Measurements from ENCODE around the gene GPATCH2. TPM values are rescaled to one million over a fixed set of nuclear protein-coding genes. Genes with fewer than 3 reads are reported as not detected.
"Not testable (repeated sequence)": the region's sequence is repeated elsewhere in the genome, so short reads cannot be mapped to it uniquely, and the experiment has no call there.

The GPATCH2 gene
- total RNA-seq, 1 donor from 2014 or later: 11.3 TPM

DNA sequence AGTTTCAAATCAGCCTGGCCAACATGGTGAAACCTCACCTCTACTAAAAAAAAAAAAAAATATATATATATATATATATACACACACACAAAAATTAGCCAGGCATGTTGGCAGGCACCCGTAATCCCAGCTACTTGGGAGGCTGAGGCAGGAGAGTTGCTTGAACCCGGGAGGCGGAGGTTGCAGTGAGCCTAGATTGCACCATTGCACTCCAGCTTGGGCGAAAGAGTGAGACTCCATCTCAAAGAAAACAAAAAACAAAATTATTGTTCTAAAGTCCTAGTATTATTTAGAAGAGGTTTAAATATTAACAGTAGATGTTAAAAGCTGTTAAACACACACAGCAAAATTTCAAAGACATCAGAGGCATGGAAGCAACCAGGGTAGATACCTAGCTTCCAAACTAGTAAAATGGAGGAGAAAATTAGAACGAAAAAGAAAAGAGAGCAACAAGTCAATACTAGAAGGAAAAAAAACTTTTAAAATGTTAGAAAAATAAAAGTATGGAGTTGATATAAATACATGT is 46.5 kb downstream of the GPATCH2 start:
- intact Hi-C loops (cut with micrococcal nuclease): not testable (repeated sequence)

- intact Hi-C loops (cut with micrococcal nuclease): no loop called here
Measured at GRCh38 chr1:217577336-217577735, 53.6 kb downstream of the GPATCH2 start.

- intact Hi-C loops (cut with micrococcal nuclease): no loop called here
Measured at GRCh38 chr1:217574265-217574949, 56.5 kb downstream of the GPATCH2 start.

GRCh38 chr1:217569021-217569420 is 61.9 kb downstream of the GPATCH2 start:
- intact Hi-C loops (cut with micrococcal nuclease): no loop called here

DNA sequence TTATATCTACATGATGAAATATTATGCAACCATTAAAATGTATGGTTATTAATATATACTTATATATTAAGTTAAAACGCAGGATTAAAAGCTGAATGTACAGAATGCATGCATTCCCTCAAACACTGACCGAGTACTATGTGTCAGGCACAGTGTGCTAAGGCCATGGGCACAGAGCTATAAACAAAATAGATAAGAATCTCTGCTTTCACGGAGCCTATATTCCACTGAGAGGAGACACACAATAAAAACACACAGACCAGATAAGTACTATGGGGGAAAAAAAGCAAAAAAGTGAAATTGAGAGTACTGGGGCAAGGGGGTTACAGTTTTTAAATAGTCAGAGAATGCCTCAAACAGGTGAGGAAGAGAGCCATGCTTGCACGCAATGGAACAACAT is 62.7 kb downstream of the GPATCH2 start:
- intact Hi-C loops (cut with micrococcal nuclease): no loop called here

GRCh38 chr1:217564833-217565232 is 66.1 kb downstream of the GPATCH2 start:
- intact Hi-C loops (cut with micrococcal nuclease): no loop called here

- intact Hi-C loops (cut with micrococcal nuclease): no loop called here
Measured at GRCh38 chr1:217564207-217564606, 66.7 kb downstream of the GPATCH2 start.

DNA sequence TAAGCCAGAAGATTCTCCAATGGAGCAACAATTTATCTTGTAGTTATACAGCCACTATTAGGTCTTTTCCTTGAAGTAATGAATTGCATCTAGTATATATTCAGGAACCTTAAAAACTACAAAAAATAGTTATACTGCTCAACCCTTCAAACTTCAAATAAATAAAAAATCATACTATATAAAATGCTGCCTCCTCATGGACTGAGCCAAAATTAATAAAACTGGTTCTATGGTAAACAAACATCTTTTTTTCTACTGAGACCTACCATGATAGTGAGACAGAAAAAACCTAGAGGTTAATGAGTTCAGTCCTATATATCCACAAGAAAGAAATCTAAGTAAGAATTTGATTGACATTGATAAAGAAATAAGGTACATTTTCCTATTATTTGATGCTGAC is 67.7 kb downstream of the GPATCH2 start:
- intact Hi-C loops (cut with micrococcal nuclease): no loop called here

DNA sequence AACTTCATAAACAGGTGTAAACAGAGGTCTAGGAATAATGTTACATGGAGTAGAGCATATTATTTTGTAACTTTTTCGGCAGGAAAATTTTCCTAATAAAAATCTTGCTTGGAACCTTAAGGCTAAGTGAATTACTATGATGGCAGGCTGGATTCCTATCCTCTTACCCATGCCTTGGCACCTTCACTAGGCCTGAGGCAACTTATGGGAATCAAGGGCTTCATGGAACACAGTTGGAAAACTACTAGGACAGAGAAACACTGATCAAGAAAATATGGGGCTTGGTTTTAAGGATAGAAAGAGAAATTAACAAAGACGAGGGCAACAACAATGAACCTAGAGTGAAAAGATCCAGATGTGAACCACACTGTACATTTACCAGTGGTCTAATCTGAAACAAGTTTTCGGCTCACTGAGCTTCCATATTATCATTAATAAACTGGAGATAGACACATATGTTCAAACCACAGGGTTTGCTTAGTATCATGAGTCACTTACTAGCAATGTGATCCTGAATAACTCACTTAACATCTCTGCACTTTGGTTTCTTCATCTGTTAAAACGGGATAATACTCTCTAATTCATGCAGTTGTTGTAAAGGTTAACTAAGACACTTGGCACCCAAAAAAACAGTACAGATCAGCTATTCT is 68.5 kb downstream of the GPATCH2 start:
- intact Hi-C loops (cut with micrococcal nuclease): no loop called here

DNA sequence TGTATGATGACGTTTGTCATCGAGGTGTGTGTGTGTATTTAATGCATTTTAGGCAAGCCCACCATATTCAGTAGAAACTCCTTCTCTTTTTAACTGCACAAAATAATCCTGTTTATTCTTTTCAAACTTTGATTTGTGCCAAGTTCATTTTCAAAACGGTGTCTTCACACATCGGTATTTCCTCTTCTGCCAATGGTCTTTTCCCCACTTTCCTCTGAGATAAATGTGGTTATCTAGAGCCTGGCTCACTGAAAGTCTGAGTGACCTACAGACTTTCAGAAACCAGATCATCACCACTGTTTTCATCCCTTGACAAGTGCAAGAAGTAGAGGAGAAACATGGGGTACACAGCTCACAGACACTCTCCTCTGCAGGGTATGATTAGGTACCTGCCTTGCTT is 69.4 kb downstream of the GPATCH2 start:
- intact Hi-C loops (cut with micrococcal nuclease): no loop called here

GRCh38 chr1:217554849-217555248 is 76.0 kb downstream of the GPATCH2 start:
- intact Hi-C loops (cut with micrococcal nuclease): no loop called here

- intact Hi-C loops (cut with micrococcal nuclease): no loop called here
Measured at GRCh38 chr1:217553949-217554509, 76.9 kb downstream of the GPATCH2 start.

- intact Hi-C loops (cut with micrococcal nuclease): no loop called here
Measured at GRCh38 chr1:217552339-217552951, 78.4 kb downstream of the GPATCH2 start.

DNA sequence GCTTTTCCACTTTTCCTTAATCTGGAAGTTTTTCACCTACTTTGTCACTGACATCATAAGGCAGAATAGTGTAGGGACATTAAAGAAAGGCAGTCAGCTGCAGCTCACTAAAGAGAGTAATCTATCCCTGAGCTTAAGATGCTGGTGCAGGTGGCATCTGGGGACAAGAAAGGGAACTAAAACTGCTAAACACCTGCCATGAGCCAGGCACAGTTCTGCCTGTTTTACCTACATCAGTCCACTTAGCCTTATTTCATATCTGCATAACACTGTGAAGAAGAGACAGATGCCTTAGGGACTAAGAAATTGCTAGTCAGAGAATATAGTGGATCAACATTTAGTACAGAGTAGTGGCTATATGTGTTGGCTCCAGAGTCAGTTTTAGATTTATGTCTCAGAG is 88.1 kb downstream of the GPATCH2 start:
- intact Hi-C loops (cut with micrococcal nuclease): no loop called here

GRCh38 chr1:217542136-217542777 is 88.6 kb downstream of the GPATCH2 start:
- intact Hi-C loops (cut with micrococcal nuclease): no loop called here

GRCh38 chr1:217540321-217540720 is 90.6 kb downstream of the GPATCH2 start:
- intact Hi-C loops (cut with micrococcal nuclease): no loop called here

DNA sequence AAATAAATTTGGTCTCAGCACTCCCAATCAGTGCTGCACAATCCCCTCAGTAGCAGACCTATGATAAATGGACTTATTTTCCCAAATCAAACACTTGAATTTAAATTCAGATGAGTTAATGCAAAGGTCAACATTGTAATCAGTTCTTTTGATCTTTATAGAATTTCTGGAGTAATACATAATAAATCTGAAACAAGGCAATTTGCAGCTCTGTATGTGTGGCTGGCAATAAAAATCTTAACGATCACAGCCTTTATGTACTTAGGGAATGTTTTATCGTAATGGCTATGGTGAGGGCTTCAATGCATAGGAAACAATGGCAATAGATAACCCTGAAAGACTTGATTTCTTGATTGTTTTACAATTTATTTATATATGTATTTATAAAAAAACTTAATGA is 91.4 kb downstream of the GPATCH2 start:
- intact Hi-C loops (cut with micrococcal nuclease): no loop called here

GRCh38 chr1:217535601-217536377 is 95.1 kb downstream of the GPATCH2 start:
- intact Hi-C loops (cut with micrococcal nuclease): no loop called here

GRCh38 chr1:217534566-217534965 is 96.3 kb downstream of the GPATCH2 start:
- intact Hi-C loops (cut with micrococcal nuclease): no loop called here

DNA sequence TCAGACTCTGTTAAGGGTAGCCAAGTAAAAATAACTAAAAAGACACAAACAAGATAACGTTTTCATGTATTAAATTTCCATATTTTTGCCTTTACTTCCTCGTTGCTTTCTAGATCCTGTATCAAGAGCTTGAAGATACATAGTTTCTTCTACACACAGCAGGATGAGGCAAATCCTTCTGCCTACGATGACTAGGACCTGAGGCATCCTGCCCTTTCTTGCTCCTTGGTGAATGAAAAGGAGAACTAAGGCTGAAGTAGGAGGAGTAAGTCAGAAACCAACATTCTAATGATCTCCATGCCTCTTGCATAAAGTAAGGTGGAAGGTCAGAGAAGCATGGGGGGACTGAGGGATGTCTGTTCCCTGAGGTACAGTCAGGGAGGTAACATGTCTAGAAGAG is 102.6 kb downstream of the GPATCH2 start:
- intact Hi-C loops (cut with micrococcal nuclease): no loop called here

DNA sequence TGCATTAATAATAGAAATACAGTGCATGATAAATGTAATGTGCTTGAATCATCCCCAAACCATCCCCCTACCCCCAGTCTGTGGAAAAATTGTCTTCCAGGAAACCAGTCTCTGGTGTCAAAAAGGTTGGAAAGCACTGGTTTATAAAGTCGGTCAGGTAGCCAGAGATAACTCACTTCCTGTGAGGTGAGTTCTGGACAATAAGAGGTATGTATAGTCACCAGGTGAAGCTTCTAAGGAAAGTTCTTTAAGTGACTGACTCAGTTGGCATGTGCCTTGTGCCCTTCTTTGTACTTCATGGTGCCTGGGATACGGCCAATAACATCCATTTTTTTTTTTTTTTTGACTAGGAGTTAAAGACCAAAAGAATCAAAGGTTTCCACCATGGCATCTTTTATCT is 103.7 kb downstream of the GPATCH2 start:
- intact Hi-C loops (cut with micrococcal nuclease): no loop called here

Data from T-helper 1 cell treated with Interleukin-12 subunit alpha and Interleukin-12 subunit beta and Interleukin-4 antibody, amounts not matched to agents 30 ng/mL and 1 ng/mL, for 36 hours (primary cell).